ENCODE measurements around the gene HEMGN. TPM values are rescaled to one million over a fixed set of nuclear protein-coding genes. Genes with fewer than 3 reads are reported as not detected.

Gene HEMGN
- polyA plus RNA-seq, 1 donor from 2014 or later: not detected

DNA sequence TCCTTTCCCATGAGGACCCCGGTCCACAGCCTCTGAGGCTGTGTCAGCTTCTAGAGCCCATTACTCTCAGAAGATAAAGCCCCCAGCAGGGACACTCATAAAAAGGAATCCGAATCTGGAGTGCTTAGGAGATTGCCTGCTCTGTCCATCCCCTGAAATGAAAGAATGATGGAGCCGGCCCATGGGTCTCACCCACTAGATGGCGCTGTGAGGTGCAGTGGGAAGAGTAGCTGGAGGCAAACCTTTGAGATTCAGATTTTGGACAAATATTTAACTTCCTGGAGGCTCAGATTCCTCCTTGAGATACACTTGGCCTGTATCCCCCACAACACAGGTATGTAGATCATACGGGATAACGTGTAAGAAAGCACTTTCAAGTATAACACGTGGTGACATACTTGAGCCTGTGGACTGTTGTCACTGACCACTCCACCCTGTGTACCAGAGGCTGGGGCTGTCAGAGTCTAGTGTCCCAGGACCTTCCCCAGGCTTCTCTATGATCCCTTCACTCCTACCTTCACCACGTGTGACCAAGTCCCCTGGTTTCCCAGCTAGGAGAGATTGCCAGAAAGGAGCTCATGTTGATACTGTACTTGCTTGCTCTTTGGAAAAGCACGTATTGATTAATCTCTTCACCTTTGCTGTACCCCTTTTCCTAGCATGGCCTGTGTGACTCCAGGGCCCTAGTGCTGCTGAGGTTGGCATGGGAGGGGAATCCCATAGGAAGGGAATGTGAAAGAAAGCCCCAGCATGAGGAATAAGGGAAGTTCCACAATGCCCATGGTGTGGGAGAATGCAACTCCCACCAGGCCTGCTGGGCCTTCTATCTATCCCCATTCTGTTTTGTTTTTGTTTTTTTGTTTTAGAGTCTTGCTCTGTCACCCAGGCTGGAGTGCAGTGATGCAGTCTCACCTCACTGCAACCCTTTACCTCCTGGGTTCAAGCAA lies 47.8 kb downstream of the HEMGN start:
- H3K9ac ChIP-seq (ENCODE audit: low read length): no peak overlapping the region
- no peaks in the 10 kb centered on the region for H3K36me3 ChIP-seq (ENCODE audit: insufficient read depth, low read length)
- no peaks in the 10 kb centered on the region for H3K27me3 ChIP-seq (ENCODE audit: insufficient read depth, low read depth, low read length)
- TF ChIP-seq RAD21 (conservative IDR thresholded peaks at IDR 0.05) (no peak), POLR2AphosphoS5 (IDR thresholded peaks at IDR 0.05) (no peak), EP300 (conservative IDR thresholded peaks at IDR 0.05; ENCODE audit: poor library complexity, severe bottlenecking) (no peak), MXI1 (conservative IDR thresholded peaks at IDR 0.05; ENCODE audit: poor library complexity, severe bottlenecking) (no peak), EZH2 (IDR thresholded peaks at IDR 0.05; ENCODE audit: borderline replicate concordance, insufficient read depth, low read length, poor library complexity, severe bottlenecking) (no peak)
- H3K27ac ChIP-seq (ENCODE audit: low read length): no peak overlapping the region
- no peak overlapping the region for H3K4me3 ChIP-seq (ENCODE audit: low read length)
- H4K20me1 ChIP-seq (ENCODE audit: insufficient read depth): no peaks in the 10 kb centered on the region
- no peak overlapping the region for H2AFZ ChIP-seq (ENCODE audit: low read depth, low read length)
- no peak overlapping the region for H3K4me2 ChIP-seq (ENCODE audit: low read length)
- H3K79me2 ChIP-seq (replicated peaks; ENCODE audit: insufficient read depth, low read length): no peaks in the 10 kb centered on the region
- H3F3A ChIP-seq (ENCODE audit: insufficient read depth, low read length, poor library complexity, severe bottlenecking): no peaks in the 10 kb centered on the region
- H3K9me3 ChIP-seq (ENCODE audit: low read length): no peaks in the 10 kb centered on the region
- H3K9me2 ChIP-seq (ENCODE audit: insufficient read depth, low read length): no peaks in the 10 kb centered on the region

DNA sequence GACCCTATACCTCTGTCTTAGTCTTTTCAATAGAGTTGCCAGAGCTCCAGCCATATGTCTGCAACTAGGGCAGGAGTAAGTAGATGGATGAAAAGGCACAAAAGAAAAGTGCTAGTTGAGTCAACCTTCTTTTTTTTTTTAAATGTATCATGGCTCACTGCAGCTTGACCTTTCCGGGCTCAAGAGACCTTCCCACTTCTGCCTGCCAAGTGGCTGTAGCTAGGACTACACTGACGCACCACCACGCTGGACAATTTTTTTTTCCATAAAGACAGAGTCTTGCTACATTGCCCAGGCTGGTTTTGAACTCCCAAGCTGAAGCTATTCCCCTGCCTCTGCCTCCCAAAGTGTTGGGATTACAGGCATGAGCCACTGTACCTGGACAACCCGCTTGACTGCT lies 57.6 kb downstream of the HEMGN start:
- H3F3A ChIP-seq (ENCODE audit: insufficient read depth, low read length, poor library complexity, severe bottlenecking): no peaks in the 10 kb centered on the region

More for the DNA sequence above, 57.6 kb downstream of the HEMGN start:
- no peaks in the 10 kb centered on the region for H3K27me3 ChIP-seq (ENCODE audit: insufficient read depth, low read depth, low read length)
- H3K9me2 ChIP-seq (ENCODE audit: insufficient read depth, low read length): no peaks in the 10 kb centered on the region
- H4K20me1 ChIP-seq (ENCODE audit: insufficient read depth): no peaks in the 10 kb centered on the region
- H3K4me2 ChIP-seq (ENCODE audit: low read length): no peak overlapping the region
- no peaks in the 10 kb centered on the region for H3K36me3 ChIP-seq (ENCODE audit: insufficient read depth, low read length)
- no peak overlapping the region for H3K9ac ChIP-seq (ENCODE audit: low read length)
- no peaks in the 10 kb centered on the region for H3K79me2 ChIP-seq (replicated peaks; ENCODE audit: insufficient read depth, low read length)
- no peak overlapping the region for H3K27ac ChIP-seq (ENCODE audit: low read length)
- no peak overlapping the region for H3K4me3 ChIP-seq (ENCODE audit: low read length)
- H2AFZ ChIP-seq (ENCODE audit: low read depth, low read length): no peak overlapping the region
- H3K9me3 ChIP-seq (ENCODE audit: low read length): no peaks in the 10 kb centered on the region
- TF ChIP-seq MXI1 (conservative IDR thresholded peaks at IDR 0.05; ENCODE audit: poor library complexity, severe bottlenecking) (no peak), SMC3 (conservative IDR thresholded peaks at IDR 0.05; ENCODE audit: poor library complexity) (no peak), TAF1 (IDR thresholded peaks at IDR 0.05; ENCODE audit: low read depth) (no peak), EP300 (conservative IDR thresholded peaks at IDR 0.05; ENCODE audit: poor library complexity, severe bottlenecking) (no peak), POLR2AphosphoS5 (IDR thresholded peaks at IDR 0.05) (no peak), EZH2 (IDR thresholded peaks at IDR 0.05; ENCODE audit: borderline replicate concordance, insufficient read depth, low read length, poor library complexity, severe bottlenecking) (no peak), RAD21 (conservative IDR thresholded peaks at IDR 0.05) (no peak)
- TF ChIP-seq, protein P1, sequence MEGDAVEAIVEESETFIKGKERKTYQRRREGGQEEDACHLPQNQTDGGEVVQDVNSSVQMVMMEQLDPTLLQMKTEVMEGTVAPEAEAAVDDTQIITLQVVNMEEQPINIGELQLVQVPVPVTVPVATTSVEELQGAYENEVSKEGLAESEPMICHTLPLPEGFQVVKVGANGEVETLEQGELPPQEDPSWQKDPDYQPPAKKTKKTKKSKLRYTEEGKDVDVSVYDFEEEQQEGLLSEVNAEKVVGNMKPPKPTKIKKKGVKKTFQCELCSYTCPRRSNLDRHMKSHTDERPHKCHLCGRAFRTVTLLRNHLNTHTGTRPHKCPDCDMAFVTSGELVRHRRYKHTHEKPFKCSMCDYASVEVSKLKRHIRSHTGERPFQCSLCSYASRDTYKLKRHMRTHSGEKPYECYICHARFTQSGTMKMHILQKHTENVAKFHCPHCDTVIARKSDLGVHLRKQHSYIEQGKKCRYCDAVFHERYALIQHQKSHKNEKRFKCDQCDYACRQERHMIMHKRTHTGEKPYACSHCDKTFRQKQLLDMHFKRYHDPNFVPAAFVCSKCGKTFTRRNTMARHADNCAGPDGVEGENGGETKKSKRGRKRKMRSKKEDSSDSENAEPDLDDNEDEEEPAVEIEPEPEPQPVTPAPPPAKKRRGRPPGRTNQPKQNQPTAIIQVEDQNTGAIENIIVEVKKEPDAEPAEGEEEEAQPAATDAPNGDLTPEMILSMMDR (IDR thresholded peaks at IDR 0.05; ENCODE audit: poor library complexity, severe bottlenecking): no peak
- TF ChIP-seq, protein P2, sequence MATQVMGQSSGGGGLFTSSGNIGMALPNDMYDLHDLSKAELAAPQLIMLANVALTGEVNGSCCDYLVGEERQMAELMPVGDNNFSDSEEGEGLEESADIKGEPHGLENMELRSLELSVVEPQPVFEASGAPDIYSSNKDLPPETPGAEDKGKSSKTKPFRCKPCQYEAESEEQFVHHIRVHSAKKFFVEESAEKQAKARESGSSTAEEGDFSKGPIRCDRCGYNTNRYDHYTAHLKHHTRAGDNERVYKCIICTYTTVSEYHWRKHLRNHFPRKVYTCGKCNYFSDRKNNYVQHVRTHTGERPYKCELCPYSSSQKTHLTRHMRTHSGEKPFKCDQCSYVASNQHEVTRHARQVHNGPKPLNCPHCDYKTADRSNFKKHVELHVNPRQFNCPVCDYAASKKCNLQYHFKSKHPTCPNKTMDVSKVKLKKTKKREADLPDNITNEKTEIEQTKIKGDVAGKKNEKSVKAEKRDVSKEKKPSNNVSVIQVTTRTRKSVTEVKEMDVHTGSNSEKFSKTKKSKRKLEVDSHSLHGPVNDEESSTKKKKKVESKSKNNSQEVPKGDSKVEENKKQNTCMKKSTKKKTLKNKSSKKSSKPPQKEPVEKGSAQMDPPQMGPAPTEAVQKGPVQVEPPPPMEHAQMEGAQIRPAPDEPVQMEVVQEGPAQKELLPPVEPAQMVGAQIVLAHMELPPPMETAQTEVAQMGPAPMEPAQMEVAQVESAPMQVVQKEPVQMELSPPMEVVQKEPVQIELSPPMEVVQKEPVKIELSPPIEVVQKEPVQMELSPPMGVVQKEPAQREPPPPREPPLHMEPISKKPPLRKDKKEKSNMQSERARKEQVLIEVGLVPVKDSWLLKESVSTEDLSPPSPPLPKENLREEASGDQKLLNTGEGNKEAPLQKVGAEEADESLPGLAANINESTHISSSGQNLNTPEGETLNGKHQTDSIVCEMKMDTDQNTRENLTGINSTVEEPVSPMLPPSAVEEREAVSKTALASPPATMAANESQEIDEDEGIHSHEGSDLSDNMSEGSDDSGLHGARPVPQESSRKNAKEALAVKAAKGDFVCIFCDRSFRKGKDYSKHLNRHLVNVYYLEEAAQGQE (IDR thresholded peaks at IDR 0.05; ENCODE audit: borderline replicate concordance): no peak

Small RNA genes within 50 kb of the gene (small RNA-seq; reads per million reads assigned to genes)
- gene RF00019: 0 to 1.2 (median 0) reads per million in 3 experiments

Other genes with a start within 250 kb of the HEMGN start
- 32.3 and 34.5 TPM in 2 replicates for gene XPA, start 240.8 kb downstream of the HEMGN start, polyA plus RNA-seq
- 0.14 TPM in 1 of 2 replicates, not detected in the other for gene FOXE1, start 84.9 kb downstream of the HEMGN start, polyA plus RNA-seq
- gene TRMO, start 15.7 kb downstream of the HEMGN start, polyA plus RNA-seq: 15.0 and 15.4 TPM in 2 replicates
- gene ANP32B, start 45.2 kb upstream of the HEMGN start, polyA plus RNA-seq: 3.7 and 4.1 TPM in 2 replicates
- 13.6 and 16.9 TPM in 2 replicates for gene NANS, start 118.6 kb upstream of the HEMGN start, polyA plus RNA-seq
- gene TRIM14, start 181.1 kb upstream of the HEMGN start, polyA plus RNA-seq: not detected in 2 replicates